ENCODE results near the gene KCTD15. TPM values are rescaled to one million over a fixed set of nuclear protein-coding genes. Genes with fewer than 3 reads are reported as not detected.

Gene KCTD15
- polyA plus RNA-seq, 1 donor (not counting 4 experiments of a cell fraction or from before 2014, with no cell fraction given), result 16.2 TPM

DNA sequence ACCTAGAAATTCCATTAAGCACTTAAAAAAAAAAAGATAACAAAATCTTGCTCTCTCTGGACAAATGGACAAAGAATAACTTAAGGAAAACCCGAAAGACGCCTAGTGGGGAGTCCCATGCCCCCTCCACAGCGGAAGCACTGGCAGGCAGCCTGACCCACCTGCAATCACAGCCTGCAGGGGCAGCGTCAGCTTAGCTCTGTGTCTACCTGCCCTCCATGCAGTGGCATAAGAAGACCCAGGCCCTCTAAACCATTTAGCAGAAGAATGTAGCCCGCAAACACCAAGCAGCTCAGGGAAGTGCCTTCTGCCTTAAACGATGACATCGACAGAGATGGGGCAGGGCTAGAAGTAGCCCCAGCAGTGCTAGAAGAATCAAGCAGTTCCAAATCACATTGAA, 36.0 kb downstream of the KCTD15 start:
- FAIRE-seq (no peak), DNase-seq (ENCODE audit: low read depth, low spot score) (no peak)
- Histone ChIP-seq H3K4me2 (ENCODE audit: control insufficient read depth, extremely low read depth, insufficient read depth, low read depth, low read length) (no peak overlapping the region), H3K27me3 (ENCODE audit: control insufficient read depth, extremely low read depth, insufficient read depth, low read length) (no peaks in the 10 kb centered on the region), H3K9me1 (ENCODE audit: control insufficient read depth, extremely low read depth, insufficient read depth, low read length) (no peaks in the 10 kb centered on the region), H3K4me3 (ENCODE audit: control insufficient read depth in 2 of 3, extremely low read depth in 1 of 3, insufficient read depth in 2 of 3, low read depth in 1 of 3, low read length in 3 of 3) (no peak overlapping the region), H4K20me1 (ENCODE audit: control insufficient read depth, extremely low read depth, insufficient read depth, low read length) (no peaks in the 10 kb centered on the region), H3K79me2 (ENCODE audit: control insufficient read depth, insufficient read depth, low read length) (no peaks in the 10 kb centered on the region), H3K4me1 (ENCODE audit: control insufficient read depth, extremely low read depth, insufficient read depth, low read length) (no peaks in the 10 kb centered on the region), H3K9me3 (ENCODE audit: control insufficient read depth, low read depth, low read length) (no peaks in the 10 kb centered on the region), H3K27ac (ENCODE audit: control insufficient read depth, insufficient read depth, low read length) (no peak overlapping the region), H2AFZ (ENCODE audit: control insufficient read depth, low read length) (no peak overlapping the region), H3K36me3 (ENCODE audit: control insufficient read depth in 2 of 2, extremely low read depth in 1 of 2, insufficient read depth in 2 of 2, low read length in 2 of 2) (no peaks in the 10 kb centered on the region), H3K9ac (ENCODE audit: control insufficient read depth, extremely low read depth, insufficient read depth, low read length) (no peak overlapping the region)
- dilution Hi-C loops (cut with MboI; ENCODE audit: extremely low pct_ligation_motif_present, low sequenced_read_pairs), result no loop called here
- TF ChIP-seq, protein P1, sequence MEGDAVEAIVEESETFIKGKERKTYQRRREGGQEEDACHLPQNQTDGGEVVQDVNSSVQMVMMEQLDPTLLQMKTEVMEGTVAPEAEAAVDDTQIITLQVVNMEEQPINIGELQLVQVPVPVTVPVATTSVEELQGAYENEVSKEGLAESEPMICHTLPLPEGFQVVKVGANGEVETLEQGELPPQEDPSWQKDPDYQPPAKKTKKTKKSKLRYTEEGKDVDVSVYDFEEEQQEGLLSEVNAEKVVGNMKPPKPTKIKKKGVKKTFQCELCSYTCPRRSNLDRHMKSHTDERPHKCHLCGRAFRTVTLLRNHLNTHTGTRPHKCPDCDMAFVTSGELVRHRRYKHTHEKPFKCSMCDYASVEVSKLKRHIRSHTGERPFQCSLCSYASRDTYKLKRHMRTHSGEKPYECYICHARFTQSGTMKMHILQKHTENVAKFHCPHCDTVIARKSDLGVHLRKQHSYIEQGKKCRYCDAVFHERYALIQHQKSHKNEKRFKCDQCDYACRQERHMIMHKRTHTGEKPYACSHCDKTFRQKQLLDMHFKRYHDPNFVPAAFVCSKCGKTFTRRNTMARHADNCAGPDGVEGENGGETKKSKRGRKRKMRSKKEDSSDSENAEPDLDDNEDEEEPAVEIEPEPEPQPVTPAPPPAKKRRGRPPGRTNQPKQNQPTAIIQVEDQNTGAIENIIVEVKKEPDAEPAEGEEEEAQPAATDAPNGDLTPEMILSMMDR (optimal IDR thresholded peaks at IDR 0.05 in 1 of 3, IDR thresholded peaks at IDR 0.05 in 1 of 3, conservative IDR thresholded peaks at IDR 0.05 in 1 of 3; ENCODE audit: extremely low read depth in 1 of 3, insufficient read depth in 2 of 3, low read length in 3 of 3), result no peak
- no peak for TF ChIP-seq EZH2 (IDR thresholded peaks at IDR 0.05; ENCODE audit: low read length)

DNA sequence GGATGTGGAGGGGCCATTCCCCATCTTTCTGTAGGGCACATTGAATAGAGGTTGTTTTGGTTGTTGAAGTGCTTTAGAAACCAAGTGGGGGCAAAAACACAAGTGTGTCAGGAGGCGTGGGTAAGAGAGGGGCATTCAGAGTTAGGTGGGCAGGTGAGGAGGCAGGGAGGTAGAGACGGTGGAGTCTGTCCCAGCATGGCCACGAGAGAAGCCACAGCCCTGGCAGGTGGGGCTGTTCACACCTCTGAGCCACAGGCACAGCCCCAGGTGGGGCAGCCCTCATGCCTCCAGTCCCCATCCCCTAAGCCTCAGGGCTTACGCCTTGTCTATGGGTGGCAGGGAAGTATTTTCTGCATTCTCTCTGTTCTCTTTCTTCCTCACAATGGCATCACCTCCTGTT, 43.7 kb downstream of the KCTD15 start:
- no peak overlapping the region for H3K27ac ChIP-seq (ENCODE audit: control insufficient read depth, insufficient read depth, low read length)
- H3K4me1 ChIP-seq (ENCODE audit: control insufficient read depth, extremely low read depth, insufficient read depth, low read length), result no peaks in the 10 kb centered on the region
- TF ChIP-seq, protein P1 (optimal IDR thresholded peaks at IDR 0.05 in 1 of 3, IDR thresholded peaks at IDR 0.05 in 1 of 3, conservative IDR thresholded peaks at IDR 0.05 in 1 of 3; ENCODE audit: extremely low read depth in 1 of 3, insufficient read depth in 2 of 3, low read length in 3 of 3), result no peak
- no peak for TF ChIP-seq EZH2 (IDR thresholded peaks at IDR 0.05; ENCODE audit: low read length)
- no peak overlapping the region for H3K4me2 ChIP-seq (ENCODE audit: control insufficient read depth, extremely low read depth, insufficient read depth, low read depth, low read length)
- H3K9me3 ChIP-seq (ENCODE audit: control insufficient read depth, low read depth, low read length), result no peaks in the 10 kb centered on the region
- FAIRE-seq (no peak), DNase-seq (ENCODE audit: low read depth, low spot score) (no peak)
- peaks cover 3% of the 10 kb centered on the region for H3K27me3 ChIP-seq (ENCODE audit: control insufficient read depth, extremely low read depth, insufficient read depth, low read length)
- dilution Hi-C loops (cut with MboI; ENCODE audit: extremely low pct_ligation_motif_present, low sequenced_read_pairs), result no loop called here
- no peaks in the 10 kb centered on the region for H3K79me2 ChIP-seq (ENCODE audit: control insufficient read depth, insufficient read depth, low read length)
- no peak overlapping the region for H3K9ac ChIP-seq (ENCODE audit: control insufficient read depth, extremely low read depth, insufficient read depth, low read length)
- H3K36me3 ChIP-seq (ENCODE audit: control insufficient read depth in 2 of 2, extremely low read depth in 1 of 2, insufficient read depth in 2 of 2, low read length in 2 of 2), result no peaks in the 10 kb centered on the region
- no peaks in the 10 kb centered on the region for H4K20me1 ChIP-seq (ENCODE audit: control insufficient read depth, extremely low read depth, insufficient read depth, low read length)
- H3K9me1 ChIP-seq (ENCODE audit: control insufficient read depth, extremely low read depth, insufficient read depth, low read length), result no peaks in the 10 kb centered on the region
- no peak overlapping the region for H3K4me3 ChIP-seq (ENCODE audit: control insufficient read depth in 2 of 3, extremely low read depth in 1 of 3, insufficient read depth in 2 of 3, low read depth in 1 of 3, low read length in 3 of 3)
- no peak overlapping the region for H2AFZ ChIP-seq (ENCODE audit: control insufficient read depth, low read length)
